ENCODE results near the gene SPRED3. TPM values are rescaled to one million over a fixed set of nuclear protein-coding genes. Genes with fewer than 3 reads are reported as not detected.

Gene SPRED3
- total and polyA plus RNA-seq, 9 of the 15 experiments (the other 6 are each of a cell fraction or from before 2014, with no cell fraction given) = 0.05 to 1.3 (median 0.36) TPM

DNA sequence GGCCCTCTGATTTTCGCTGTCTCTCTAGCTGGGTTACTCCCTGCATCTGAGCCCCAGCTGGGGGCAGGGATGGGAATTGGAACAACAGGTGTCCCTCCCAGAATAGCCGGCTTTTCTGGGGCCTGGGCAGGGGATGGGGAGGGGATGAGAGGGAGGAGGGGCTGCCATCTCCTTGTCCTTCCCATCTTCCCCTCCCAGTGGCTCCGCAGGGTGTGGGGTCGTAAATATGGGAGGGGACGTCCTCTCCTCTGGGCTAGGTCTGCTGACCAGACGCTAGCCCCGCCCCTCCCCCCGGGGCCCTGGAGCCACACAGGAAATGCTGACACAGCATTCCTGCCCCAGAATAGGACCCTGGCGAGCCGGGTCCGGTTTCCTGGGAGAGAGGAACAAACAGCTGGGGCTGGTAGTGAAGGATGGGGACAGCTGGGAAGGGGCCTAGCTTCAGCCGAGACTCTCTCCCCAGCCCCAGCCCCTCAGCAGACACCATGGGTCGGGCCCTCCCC, 46.1 kb downstream of the SPRED3 start (continued):
- TF ChIP-seq TRIM24 (IDR thresholded peaks at IDR 0.05) (no peak), TFAM (CRISPR knock-in tag; conservative IDR thresholded peaks at IDR 0.05) (no peak), ZBTB7A (IDR thresholded peaks at IDR 0.05; ENCODE audit: borderline replicate concordance, control insufficient read depth, low read depth, low read length) (peak; percentile 41; the same call in 1 of the 2 replicates), TAL1 (IDR thresholded peaks at IDR 0.05) (no peak), ILF3 (IDR thresholded peaks at IDR 0.05; ENCODE audit: borderline replicate concordance) (no peak), ZNF584 (CRISPR knock-in tag; IDR thresholded peaks at IDR 0.05; ENCODE audit: low read depth) (no peak), SUPT5H (IDR thresholded peaks at IDR 0.05) (no peak), FOXP1 (CRISPR knock-in tag; IDR thresholded peaks at IDR 0.05) (no peak), SAFB2 (IDR thresholded peaks at IDR 0.05; ENCODE audit: borderline replicate concordance, low read depth, low read length, severe bottlenecking) (no peak), ZNF778 (CRISPR knock-in tag; IDR thresholded peaks at IDR 0.05) (no peak), SMAD4 (CRISPR knock-in tag; conservative IDR thresholded peaks at IDR 0.05) (no peak), ZBTB8A (IDR thresholded peaks at IDR 0.05; ENCODE audit: partially characterized antibody) (no peak), PURB (CRISPR knock-in tag; IDR thresholded peaks at IDR 0.05; ENCODE audit: low read depth) (no peak), HDAC3 (IDR thresholded peaks at IDR 0.05; ENCODE audit: borderline replicate concordance, partially characterized antibody) (no peak), BRD9 (IDR thresholded peaks at IDR 0.05; ENCODE audit: low read depth, partially characterized antibody) (no peak), RB1 (IDR thresholded peaks at IDR 0.05; ENCODE audit: low read depth) (no peak), MAZ (CRISPR knock-in tag; conservative IDR thresholded peaks at IDR 0.05 in 1 of 2, IDR thresholded peaks at IDR 0.05 in 1 of 2) (peak in 1 of 2 experiments; percentile 20; a peak in 1 of 4 replicates), HDAC8 (tag; IDR thresholded peaks at IDR 0.05) (no peak), ZNF311 (CRISPR knock-in tag; IDR thresholded peaks at IDR 0.05) (no peak), BRD4 (IDR thresholded peaks at IDR 0.05) (no peak), MAFK (IDR thresholded peaks at IDR 0.05; ENCODE audit: low read length) (peak; percentile 100), ZNF707 (CRISPR knock-in tag; conservative IDR thresholded peaks at IDR 0.05) (no peak), ZNF436 (CRISPR knock-in tag; IDR thresholded peaks at IDR 0.05) (no peak), SMARCE1 (IDR thresholded peaks at IDR 0.05) (peak; percentile 33; the same call in 1 of the 2 replicates), CREM (IDR thresholded peaks at IDR 0.05; ENCODE audit: low read depth) (no peak)
- TF ChIP-seq, protein P1, sequence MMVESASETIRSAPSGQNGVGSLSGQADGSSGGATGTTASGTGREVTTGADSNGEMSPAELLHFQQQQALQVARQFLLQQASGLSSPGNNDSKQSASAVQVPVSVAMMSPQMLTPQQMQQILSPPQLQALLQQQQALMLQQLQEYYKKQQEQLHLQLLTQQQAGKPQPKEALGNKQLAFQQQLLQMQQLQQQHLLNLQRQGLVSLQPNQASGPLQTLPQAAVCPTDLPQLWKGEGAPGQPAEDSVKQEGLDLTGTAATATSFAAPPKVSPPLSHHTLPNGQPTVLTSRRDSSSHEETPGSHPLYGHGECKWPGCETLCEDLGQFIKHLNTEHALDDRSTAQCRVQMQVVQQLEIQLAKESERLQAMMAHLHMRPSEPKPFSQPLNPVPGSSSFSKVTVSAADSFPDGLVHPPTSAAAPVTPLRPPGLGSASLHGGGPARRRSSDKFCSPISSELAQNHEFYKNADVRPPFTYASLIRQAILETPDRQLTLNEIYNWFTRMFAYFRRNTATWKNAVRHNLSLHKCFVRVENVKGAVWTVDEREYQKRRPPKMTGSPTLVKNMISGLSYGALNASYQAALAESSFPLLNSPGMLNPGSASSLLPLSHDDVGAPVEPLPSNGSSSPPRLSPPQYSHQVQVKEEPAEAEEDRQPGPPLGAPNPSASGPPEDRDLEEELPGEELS (CRISPR knock-in tag; IDR thresholded peaks at IDR 0.05; ENCODE audit: borderline replicate concordance) = no peak
- TF ChIP-seq, protein P2, sequence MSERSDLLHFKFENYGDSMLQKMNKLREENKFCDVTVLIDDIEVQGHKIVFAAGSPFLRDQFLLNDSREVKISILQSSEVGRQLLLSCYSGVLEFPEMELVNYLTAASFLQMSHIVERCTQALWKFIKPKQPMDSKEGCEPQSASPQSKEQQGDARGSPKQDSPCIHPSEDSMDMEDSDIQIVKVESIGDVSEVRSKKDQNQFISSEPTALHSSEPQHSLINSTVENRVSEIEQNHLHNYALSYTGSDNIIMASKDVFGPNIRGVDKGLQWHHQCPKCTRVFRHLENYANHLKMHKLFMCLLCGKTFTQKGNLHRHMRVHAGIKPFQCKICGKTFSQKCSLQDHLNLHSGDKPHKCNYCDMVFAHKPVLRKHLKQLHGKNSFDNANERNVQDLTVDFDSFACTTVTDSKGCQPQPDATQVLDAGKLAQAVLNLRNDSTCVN (CRISPR knock-in tag; IDR thresholded peaks at IDR 0.05) = no peak
